ENCODE measurements around the gene BCAS1.

DNA sequence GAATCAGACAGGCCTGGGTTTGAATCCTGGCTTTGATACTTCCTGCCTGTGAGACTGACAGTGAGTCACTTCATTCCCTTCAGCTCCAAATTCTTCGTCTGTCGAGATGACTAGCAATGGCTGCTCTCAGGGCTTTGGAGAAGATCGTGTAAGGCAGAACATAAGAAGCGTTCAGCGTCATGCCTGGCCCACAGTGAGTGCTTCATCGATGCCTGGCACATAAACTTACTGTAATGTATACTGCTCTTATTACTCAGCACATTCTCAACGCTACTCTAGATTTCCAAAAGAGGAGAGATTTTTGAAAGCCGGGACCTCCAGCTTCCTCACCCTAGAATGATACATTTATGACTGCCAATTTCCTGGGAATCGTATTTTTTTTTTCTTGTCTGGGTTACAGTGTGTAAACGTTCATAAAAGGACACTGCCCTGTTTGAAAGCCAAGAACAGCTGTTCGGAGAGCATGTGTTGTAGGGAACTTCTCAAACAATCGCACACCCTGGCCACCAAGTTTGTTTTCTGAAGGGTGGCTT lies 16.2 kb upstream of the BCAS1 start:
- TF ChIP-seq, protein P1, sequence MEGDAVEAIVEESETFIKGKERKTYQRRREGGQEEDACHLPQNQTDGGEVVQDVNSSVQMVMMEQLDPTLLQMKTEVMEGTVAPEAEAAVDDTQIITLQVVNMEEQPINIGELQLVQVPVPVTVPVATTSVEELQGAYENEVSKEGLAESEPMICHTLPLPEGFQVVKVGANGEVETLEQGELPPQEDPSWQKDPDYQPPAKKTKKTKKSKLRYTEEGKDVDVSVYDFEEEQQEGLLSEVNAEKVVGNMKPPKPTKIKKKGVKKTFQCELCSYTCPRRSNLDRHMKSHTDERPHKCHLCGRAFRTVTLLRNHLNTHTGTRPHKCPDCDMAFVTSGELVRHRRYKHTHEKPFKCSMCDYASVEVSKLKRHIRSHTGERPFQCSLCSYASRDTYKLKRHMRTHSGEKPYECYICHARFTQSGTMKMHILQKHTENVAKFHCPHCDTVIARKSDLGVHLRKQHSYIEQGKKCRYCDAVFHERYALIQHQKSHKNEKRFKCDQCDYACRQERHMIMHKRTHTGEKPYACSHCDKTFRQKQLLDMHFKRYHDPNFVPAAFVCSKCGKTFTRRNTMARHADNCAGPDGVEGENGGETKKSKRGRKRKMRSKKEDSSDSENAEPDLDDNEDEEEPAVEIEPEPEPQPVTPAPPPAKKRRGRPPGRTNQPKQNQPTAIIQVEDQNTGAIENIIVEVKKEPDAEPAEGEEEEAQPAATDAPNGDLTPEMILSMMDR (IDR thresholded peaks at IDR 0.05 in 8 of 11, conservative IDR thresholded peaks at IDR 0.05 in 3 of 11), result no peak
- TF ChIP-seq POLR2AphosphoS5 (IDR thresholded peaks at IDR 0.05), result no peak
